ENCODE results near the gene ADAM23.

GRCh38 chr2:206558492-206558891, 115.2 kb downstream of the ADAM23 start:
- TF ChIP-seq CTCF (IDR thresholded peaks at IDR 0.05) = no peak
- no peak for TF ChIP-seq POLR2A (IDR thresholded peaks at IDR 0.05)

All from adrenal gland (tissue), 5 donors.